ENCODE measurements around the gene TBX4.

TBX4 gene

GRCh38 chr17:61412860-61413660 is 39.2 kb upstream of the TBX4 start:
- DNase-seq (ENCODE audit: low read depth): no peak

GRCh38 chr17:61413661-61414126 is 38.5 kb upstream of the TBX4 start:
- no peak for DNase-seq (ENCODE audit: low read depth)

GRCh38 chr17:61414141-61414935 is 37.9 kb upstream of the TBX4 start:
- no peak for DNase-seq (ENCODE audit: low read depth)

- no peak for DNase-seq (ENCODE audit: low read depth)
These were observed 37.3 kb upstream of the TBX4 start for GRCh38 chr17:61414936-61415251.

GRCh38 chr17:61415374-61416210 is 36.6 kb upstream of the TBX4 start:
- DNase-seq (ENCODE audit: low read depth): no peak

- DNase-seq (ENCODE audit: low read depth): no peak
These were observed 36.0 kb upstream of the TBX4 start for GRCh38 chr17:61416211-61416539.

- DNase-seq (ENCODE audit: low read depth): peak; percentile 64
These were observed 35.5 kb upstream of the TBX4 start for GRCh38 chr17:61416540-61417363.

- no peak for DNase-seq (ENCODE audit: low read depth)
These were observed 33.8 kb upstream of the TBX4 start for GRCh38 chr17:61418449-61418848.

GRCh38 chr17:61419496-61420046 is 32.7 kb upstream of the TBX4 start:
- no peak for DNase-seq (ENCODE audit: low read depth)

GRCh38 chr17:61420052-61420451 is 32.2 kb upstream of the TBX4 start:
- no peak for DNase-seq (ENCODE audit: low read depth)

GRCh38 chr17:61420745-61421398 is 31.4 kb upstream of the TBX4 start:
- no peak for DNase-seq (ENCODE audit: low read depth)

GRCh38 chr17:61421460-61421859 is 30.8 kb upstream of the TBX4 start:
- no peak for DNase-seq (ENCODE audit: low read depth)

GRCh38 chr17:61422116-61422799 is 30.0 kb upstream of the TBX4 start:
- DNase-seq (ENCODE audit: low read depth): no peak

- DNase-seq (ENCODE audit: low read depth): no peak
These were observed 29.4 kb upstream of the TBX4 start for GRCh38 chr17:61422869-61423268.

GRCh38 chr17:61423967-61424649 is 28.1 kb upstream of the TBX4 start:
- no peak for DNase-seq (ENCODE audit: low read depth)

- no peak for DNase-seq (ENCODE audit: low read depth)
These were observed 26.3 kb upstream of the TBX4 start for GRCh38 chr17:61425682-61426481.

GRCh38 chr17:61426482-61427304 is 25.5 kb upstream of the TBX4 start:
- no peak for DNase-seq (ENCODE audit: low read depth)

- no peak for DNase-seq (ENCODE audit: low read depth)
These were observed 24.7 kb upstream of the TBX4 start for GRCh38 chr17:61427567-61427966.
